Liver (tissue), 9 donors: ENCODE data around the gene SCD5. TPM values are rescaled to one million over a fixed set of nuclear protein-coding genes. Genes with fewer than 3 reads are reported as not detected.

Experiments
- DNase-seq: peaks from one replicate; pipeline ENCODE4 v3.0.0-alpha.2; 2017; ENCODE audit warnings: low spot score
- H3K27ac ChIP-seq, 2 donors: one replicate each; pipeline ENCODE4 v1.7.0; 2013; ENCODE audit warnings: inconsistent platforms in 2 of 2, low read length in 2 of 2, control low read depth in 1 of 2, low read depth in 1 of 2, mild to moderate bottlenecking in 1 of 2
- H3K27me3 ChIP-seq, 4 donors: one replicate each; pipeline versions ENCODE4 v1.6.1 to v1.7.0; 2013; ENCODE audit warnings: low read length in 3 of 4, inconsistent platforms in 1 of 4, mild to moderate bottlenecking in 1 of 4, moderate library complexity in 1 of 4; ENCODE audit not compliant: control insufficient read depth in 4 of 4, insufficient read depth in 4 of 4
- H3K36me3 ChIP-seq, 4 donors: one replicate each; pipeline versions ENCODE4 v1.6.1 to v1.7.0; 2013; ENCODE audit warnings: low read length in 3 of 4, mild to moderate bottlenecking in 3 of 4, low read depth in 1 of 4, moderate library complexity in 1 of 4; ENCODE audit not compliant: control insufficient read depth in 4 of 4, insufficient read depth in 3 of 4
- H3K4me1 ChIP-seq, 4 donors: one replicate each; pipeline versions ENCODE4 v1.6.1 to v1.7.0; 2013; ENCODE audit warnings: low read length in 3 of 4, mild to moderate bottlenecking in 3 of 4, moderate library complexity in 1 of 4; ENCODE audit not compliant: control insufficient read depth in 4 of 4, insufficient read depth in 4 of 4
- H3K4me3 ChIP-seq, 3 donors: one replicate each; pipeline versions ENCODE4 v1.6.1 to v1.7.0; 2013; ENCODE audit warnings: low read length in 3 of 3, control low read depth in 1 of 3, low read depth in 1 of 3, mild to moderate bottlenecking in 1 of 3
- H3K9ac ChIP-seq, 2 donors: one replicate each; pipeline ENCODE4 v1.7.0; 2013; ENCODE audit warnings: low read length in 2 of 2, mild to moderate bottlenecking in 2 of 2, moderate library complexity in 2 of 2, control low read depth in 1 of 2, low read depth in 1 of 2
- H3K9me3 ChIP-seq, 4 donors: one replicate each; pipeline versions ENCODE4 v1.6.1 to v1.7.0; 2013; ENCODE audit warnings: low read length in 3 of 4; ENCODE audit not compliant: control insufficient read depth in 4 of 4
- CTCF ChIP-seq: fragments of 150-350 bp; IDR thresholded peaks from 2 replicates; pipeline ENCODE4 v1.5.1; 2017; ENCODE audit warnings: improper control_type of control experiment, low read depth, low read length; ENCODE audit not compliant: missing input control
- FOXA2 ChIP-seq: IDR thresholded peaks from 2 replicates; pipeline ENCODE4 v1.6.1; 2016; ENCODE audit warnings: antibody characterized with exemption
- HNF4A ChIP-seq, 2 donors: conservative IDR thresholded peaks; 2 replicates each; pipeline ENCODE4 v1.6.1; 2016; ENCODE audit warnings: antibody characterized with exemption in 2 of 2, mild to moderate bottlenecking in 2 of 2
- JUND ChIP-seq, 2 donors: IDR thresholded peaks; 2 replicates each; pipeline ENCODE4 v1.6.1; 2016; ENCODE audit warnings: antibody characterized with exemption in 2 of 2
- NR2F2 ChIP-seq: IDR thresholded peaks from 2 replicates; pipeline ENCODE4 v1.6.1; 2016; ENCODE audit warnings: antibody characterized with exemption
- RAD21 ChIP-seq, 2 donors: IDR thresholded peaks; 2 replicates each; pipeline ENCODE4 v1.6.1; 2016; ENCODE audit warnings: antibody characterized with exemption in 2 of 2, mild to moderate bottlenecking in 2 of 2
- RXRA ChIP-seq, 2 donors: IDR thresholded peaks; 2 replicates each; pipeline ENCODE4 v1.6.1; 2017 to 2018; ENCODE audit warnings: antibody characterized with exemption in 2 of 2, mild to moderate bottlenecking in 1 of 2
- SP1 ChIP-seq: IDR thresholded peaks from 2 replicates; pipeline ENCODE4 v1.6.1; 2018; ENCODE audit warnings: antibody characterized with exemption, mild to moderate bottlenecking
- TAF1 ChIP-seq: conservative IDR thresholded peaks from 2 replicates; pipeline ENCODE4 v1.6.1; 2016; ENCODE audit warnings: antibody characterized with exemption, mild to moderate bottlenecking
- YY1 ChIP-seq: IDR thresholded peaks from 2 replicates; pipeline ENCODE4 v1.6.1; 2016; ENCODE audit warnings: antibody characterized with exemption, mild to moderate bottlenecking
- ZBTB33 ChIP-seq: IDR thresholded peaks from 2 replicates; pipeline ENCODE4 v1.6.1; 2016; ENCODE audit warnings: antibody characterized with exemption
- WGBS: extraction: QIAGEN DNeasy Blood & Tissue Kit; methylation state at CpG from one replicate; pipeline ENCODE4 v1.1.7; 2013; 5-methylcytosine and 5-hydroxymethylcytosine counted together
- polyA plus RNA-seq, 2 donors: library from polyadenylated mRNA; stranded (reverse) in 1 of 2; unstranded in 1 of 2; fragments of 200-250 nt in 1 of 2; fragments of >200 nt in 1 of 2; fragmentation: Nextera tagmentation in 1 of 2; extraction: Ambion mirVana in 1 of 2; gene quantifications; one replicate each; pipeline versions ENCODE4 v1.2.1 to v1.2.3, GENCODE V29; 2013 to 2015
- total RNA-seq, 2 donors: library from RNA; depleted of rRNA; stranded (reverse); fragments of >200 nt; gene quantifications; one replicate each; pipeline ENCODE4 v1.2.3, GENCODE V29; 2014
- TF ChIP-seq, protein P1 (sequence below): IDR thresholded peaks from 2 replicates; pipeline ENCODE4 v1.6.1; 2016; ENCODE audit warnings: antibody characterized with exemption
- TF ChIP-seq, protein P2 (sequence below): IDR thresholded peaks from 2 replicates; pipeline ENCODE4 v1.6.1; 2016; ENCODE audit warnings: antibody characterized with exemption
- TF ChIP-seq, protein P3 (sequence below): IDR thresholded peaks from 2 replicates; pipeline ENCODE4 v1.6.1; 2016; ENCODE audit warnings: antibody characterized with exemption, mild to moderate bottlenecking
- donor health status: healthy.
- donor health status: healthy.
- donor health status: healthy.
- donor health status: healthy.
- donor health status: healthy.

Gene SCD5
- total and polyA plus RNA-seq, 4 donors: 0.14 to 1.9 (median 0.57) TPM

GRCh38 chr4:82645936-82646565 is 152.5 kb downstream of the SCD5 start:
- Histone ChIP-seq H3K36me3 (no peaks in the 10 kb centered on the region), H3K27me3 (no peaks in the 10 kb centered on the region), H3K27ac (no peak overlapping the region), H3K4me3 (no peak overlapping the region), H3K9me3 (no peaks in the 10 kb centered on the region), H3K4me1 (no peaks in the 10 kb centered on the region), H3K9ac (no peak overlapping the region)
- no peak for DNase-seq
- TF ChIP-seq RAD21 (IDR thresholded peaks at IDR 0.05) (no peak), JUND (IDR thresholded peaks at IDR 0.05) (no peak), CTCF (no peak), FOXA2 (no peak), NR2F2 (no peak)
- TF ChIP-seq, protein P1, sequence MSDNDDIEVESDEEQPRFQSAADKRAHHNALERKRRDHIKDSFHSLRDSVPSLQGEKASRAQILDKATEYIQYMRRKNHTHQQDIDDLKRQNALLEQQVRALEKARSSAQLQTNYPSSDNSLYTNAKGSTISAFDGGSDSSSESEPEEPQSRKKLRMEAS: no peak
- 69% methylated on average over 5 of the region's 5 CpGs for WGBS

- Histone ChIP-seq H3K9me3 (no peaks in the 10 kb centered on the region), H3K4me1 (no peaks in the 10 kb centered on the region), H3K27ac (no peak overlapping the region), H3K27me3 (no peaks in the 10 kb centered on the region), H3K4me3 (no peak overlapping the region), H3K36me3 (no peaks in the 10 kb centered on the region), H3K9ac (no peak overlapping the region)
- TF ChIP-seq FOXA2 (no peak), HNF4A (conservative IDR thresholded peaks at IDR 0.05) (no peak), ZBTB33 (no peak), JUND (IDR thresholded peaks at IDR 0.05) (no peak), TAF1 (no peak), RXRA (IDR thresholded peaks at IDR 0.05) (no peak)
- TF ChIP-seq, protein P2, sequence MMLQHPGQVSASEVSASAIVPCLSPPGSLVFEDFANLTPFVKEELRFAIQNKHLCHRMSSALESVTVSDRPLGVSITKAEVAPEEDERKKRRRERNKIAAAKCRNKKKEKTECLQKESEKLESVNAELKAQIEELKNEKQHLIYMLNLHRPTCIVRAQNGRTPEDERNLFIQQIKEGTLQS: no peak
- no peak for DNase-seq
- 90% methylated on average over 4 of the region's 4 CpGs for WGBS
These were observed 153.9 kb downstream of the SCD5 start for GRCh38 chr4:82644734-82645126.

DNA sequence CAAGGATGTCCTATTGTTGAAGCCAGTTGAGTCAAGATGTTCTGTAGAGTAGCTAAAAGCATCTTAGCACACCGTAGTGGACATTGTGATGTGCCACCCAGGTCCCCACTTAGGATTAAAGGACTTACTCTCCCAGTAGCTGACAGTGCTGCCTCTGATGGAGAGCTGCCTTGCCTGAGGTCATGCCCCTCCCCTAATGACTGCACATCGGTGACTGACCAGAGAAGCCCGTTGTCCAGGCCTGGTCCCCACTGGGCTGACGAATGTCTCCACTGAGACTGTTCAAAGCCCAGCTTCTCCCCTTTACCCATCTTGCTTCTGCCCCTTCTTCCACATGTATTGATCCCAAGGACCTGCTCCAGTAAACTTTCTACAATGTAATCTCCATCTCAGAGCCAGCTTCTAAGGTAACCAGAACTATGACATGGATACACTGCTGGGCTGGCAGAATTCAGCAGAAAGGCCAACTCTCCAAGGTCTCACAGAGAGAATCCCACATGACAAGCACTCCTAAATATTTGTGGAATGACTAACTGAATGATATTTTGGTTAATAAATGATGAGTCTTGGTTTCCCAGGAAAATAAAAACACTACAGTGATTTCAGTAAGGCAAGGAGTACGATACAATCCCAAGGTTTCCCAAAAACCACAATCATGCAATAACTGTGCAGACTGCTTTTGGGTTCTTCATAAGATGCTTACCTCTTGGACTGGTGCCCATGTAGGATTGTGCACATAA is 154.4 kb downstream of the SCD5 start:
- WGBS: 90% methylated on average over 5 of the region's 5 CpGs
- Histone ChIP-seq H3K4me1 (no peaks in the 10 kb centered on the region), H3K9me3 (no peaks in the 10 kb centered on the region), H3K27ac (no peak overlapping the region), H3K27me3 (no peaks in the 10 kb centered on the region), H3K9ac (no peak overlapping the region), H3K4me3 (no peak overlapping the region), H3K36me3 (no peaks in the 10 kb centered on the region)
- TF ChIP-seq YY1 (no peak), ZBTB33 (no peak), RAD21 (IDR thresholded peaks at IDR 0.05) (no peak), SP1 (no peak), JUND (IDR thresholded peaks at IDR 0.05) (no peak)
- TF ChIP-seq, protein P3, sequence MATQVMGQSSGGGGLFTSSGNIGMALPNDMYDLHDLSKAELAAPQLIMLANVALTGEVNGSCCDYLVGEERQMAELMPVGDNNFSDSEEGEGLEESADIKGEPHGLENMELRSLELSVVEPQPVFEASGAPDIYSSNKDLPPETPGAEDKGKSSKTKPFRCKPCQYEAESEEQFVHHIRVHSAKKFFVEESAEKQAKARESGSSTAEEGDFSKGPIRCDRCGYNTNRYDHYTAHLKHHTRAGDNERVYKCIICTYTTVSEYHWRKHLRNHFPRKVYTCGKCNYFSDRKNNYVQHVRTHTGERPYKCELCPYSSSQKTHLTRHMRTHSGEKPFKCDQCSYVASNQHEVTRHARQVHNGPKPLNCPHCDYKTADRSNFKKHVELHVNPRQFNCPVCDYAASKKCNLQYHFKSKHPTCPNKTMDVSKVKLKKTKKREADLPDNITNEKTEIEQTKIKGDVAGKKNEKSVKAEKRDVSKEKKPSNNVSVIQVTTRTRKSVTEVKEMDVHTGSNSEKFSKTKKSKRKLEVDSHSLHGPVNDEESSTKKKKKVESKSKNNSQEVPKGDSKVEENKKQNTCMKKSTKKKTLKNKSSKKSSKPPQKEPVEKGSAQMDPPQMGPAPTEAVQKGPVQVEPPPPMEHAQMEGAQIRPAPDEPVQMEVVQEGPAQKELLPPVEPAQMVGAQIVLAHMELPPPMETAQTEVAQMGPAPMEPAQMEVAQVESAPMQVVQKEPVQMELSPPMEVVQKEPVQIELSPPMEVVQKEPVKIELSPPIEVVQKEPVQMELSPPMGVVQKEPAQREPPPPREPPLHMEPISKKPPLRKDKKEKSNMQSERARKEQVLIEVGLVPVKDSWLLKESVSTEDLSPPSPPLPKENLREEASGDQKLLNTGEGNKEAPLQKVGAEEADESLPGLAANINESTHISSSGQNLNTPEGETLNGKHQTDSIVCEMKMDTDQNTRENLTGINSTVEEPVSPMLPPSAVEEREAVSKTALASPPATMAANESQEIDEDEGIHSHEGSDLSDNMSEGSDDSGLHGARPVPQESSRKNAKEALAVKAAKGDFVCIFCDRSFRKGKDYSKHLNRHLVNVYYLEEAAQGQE: no peak
- TF ChIP-seq, protein P2: no peak
- no peak for DNase-seq
